Dendritic cell treated with granulocyte-macrophage colony-stimulating factor and Interleukin-4, amounts not matched to agents 40 ng/mL and 50 ng/mL, for 4 days (primary cell): ENCODE data around the gene MIA2.
"Not testable (repeated sequence)": the region's sequence is repeated elsewhere in the genome, so short reads cannot be mapped to it uniquely, and the experiment has no call there.

Experiments used
- H3K27ac Mint-ChIP-seq: one replicate; pipeline ENCODE4 v1.8.0; 2022; ENCODE audit warnings: mild to moderate bottlenecking, mixed read lengths
- H3K27me3 Mint-ChIP-seq: one replicate; pipeline ENCODE4 v1.8.0; 2022; ENCODE audit warnings: mild to moderate bottlenecking, mixed read lengths
- H3K36me3 Mint-ChIP-seq: one replicate; pipeline ENCODE4 v1.8.0; 2022; ENCODE audit warnings: low read depth, mixed read lengths
- H3K4me1 Mint-ChIP-seq: one replicate; pipeline ENCODE4 v1.8.0; 2022; ENCODE audit warnings: low read depth, mixed read lengths
- H3K4me3 Mint-ChIP-seq: one replicate; pipeline ENCODE4 v1.8.0; 2022; ENCODE audit warnings: mild to moderate bottlenecking, moderate library complexity, mixed read lengths
- H3K9me3 Mint-ChIP-seq: one replicate; pipeline ENCODE4 v1.8.0; 2022; ENCODE audit warnings: mixed read lengths
- intact Hi-C: fragments of 100-400 bp; cut with micrococcal nuclease; formaldehyde crosslinking; loops from one replicate; pipeline ENCODE4 v1.15.0; 2022

MIA2 gene

GRCh38 chr14:39303115-39303514 is 69.4 kb downstream of the MIA2 start:
- intact Hi-C loops, result no loop called here
- Mint-ChIP-seq H3K36me3 (peaks cover 75% of the 10 kb centered on the region), H3K4me3 (no peak overlapping the region)

GRCh38 chr14:39307815-39308214 is 74.1 kb downstream of the MIA2 start:
- Mint-ChIP-seq H3K4me1 (no peaks in the 10 kb centered on the region), H3K27ac (no peak overlapping the region), H3K9me3 (no peaks in the 10 kb centered on the region), H3K4me3 (no peak overlapping the region), H3K36me3 (peaks cover 69% of the 10 kb centered on the region), H3K27me3 (no peaks in the 10 kb centered on the region)
- intact Hi-C loops, result no loop called here

More at GRCh38 chr14:39303115-39303514, 69.4 kb downstream of the MIA2 start:
- Mint-ChIP-seq H3K4me1 (no peaks in the 10 kb centered on the region), H3K27ac (no peak overlapping the region), H3K9me3 (no peaks in the 10 kb centered on the region), H3K27me3 (no peaks in the 10 kb centered on the region)

GRCh38 chr14:39310051-39310450 is 76.3 kb downstream of the MIA2 start:
- Mint-ChIP-seq H3K4me1 (no peaks in the 10 kb centered on the region), H3K9me3 (no peaks in the 10 kb centered on the region), H3K4me3 (no peak overlapping the region), H3K27me3 (no peaks in the 10 kb centered on the region), H3K36me3 (peaks cover 64% of the 10 kb centered on the region), H3K27ac (no peak overlapping the region)
- intact Hi-C loops, result no loop called here

- peaks cover 71% of the 10 kb centered on the region for H3K36me3 Mint-ChIP-seq
Measured at GRCh38 chr14:39315859-39316444, 82.2 kb downstream of the MIA2 start.

GRCh38 chr14:39316830-39317553 is 83.3 kb downstream of the MIA2 start:
- intact Hi-C loops, result no loop called here
- Mint-ChIP-seq H3K4me3 (no peak overlapping the region), H3K9me3 (no peaks in the 10 kb centered on the region), H3K36me3 (peaks cover 67% of the 10 kb centered on the region), H3K27me3 (no peaks in the 10 kb centered on the region), H3K4me1 (no peaks in the 10 kb centered on the region), H3K27ac (peak overlapping the region; percentile 18)

More at GRCh38 chr14:39315859-39316444, 82.2 kb downstream of the MIA2 start:
- intact Hi-C loops, result no loop called here
- no peaks in the 10 kb centered on the region for H3K27me3 Mint-ChIP-seq
- H3K4me3 Mint-ChIP-seq, result no peak overlapping the region
- H3K27ac Mint-ChIP-seq, result no peak overlapping the region
- no peaks in the 10 kb centered on the region for H3K9me3 Mint-ChIP-seq
- H3K4me1 Mint-ChIP-seq, result no peaks in the 10 kb centered on the region

GRCh38 chr14:39318574-39318973 is 84.9 kb downstream of the MIA2 start:
- no peaks in the 10 kb centered on the region for H3K9me3 Mint-ChIP-seq
- no peak overlapping the region for H3K27ac Mint-ChIP-seq
- intact Hi-C loops, result no loop called here
- peaks cover 71% of the 10 kb centered on the region for H3K36me3 Mint-ChIP-seq
- H3K27me3 Mint-ChIP-seq, result no peaks in the 10 kb centered on the region
- no peak overlapping the region for H3K4me3 Mint-ChIP-seq
- no peaks in the 10 kb centered on the region for H3K4me1 Mint-ChIP-seq

GRCh38 chr14:39319381-39319780 is 85.7 kb downstream of the MIA2 start:
- peaks cover 63% of the 10 kb centered on the region for H3K36me3 Mint-ChIP-seq
- H3K4me3 Mint-ChIP-seq, result no peak overlapping the region
- H3K9me3 Mint-ChIP-seq, result no peaks in the 10 kb centered on the region
- no peaks in the 10 kb centered on the region for H3K27me3 Mint-ChIP-seq
- H3K4me1 Mint-ChIP-seq, result no peaks in the 10 kb centered on the region
- intact Hi-C loops, result no loop called here
- no peak overlapping the region for H3K27ac Mint-ChIP-seq

- peaks cover 66% of the 10 kb centered on the region for H3K36me3 Mint-ChIP-seq
- H3K4me1 Mint-ChIP-seq, result no peaks in the 10 kb centered on the region
- no peak overlapping the region for H3K27ac Mint-ChIP-seq
- no peaks in the 10 kb centered on the region for H3K9me3 Mint-ChIP-seq
- no peaks in the 10 kb centered on the region for H3K27me3 Mint-ChIP-seq
- intact Hi-C loops, result no loop called here
- no peak overlapping the region for H3K4me3 Mint-ChIP-seq
Measured at GRCh38 chr14:39320318-39320717, 86.6 kb downstream of the MIA2 start.

- intact Hi-C loops, result no loop called here
Measured at GRCh38 chr14:39322807-39323206, 89.1 kb downstream of the MIA2 start.

GRCh38 chr14:39324097-39324496 is 90.4 kb downstream of the MIA2 start:
- no peaks in the 10 kb centered on the region for H3K27me3 Mint-ChIP-seq
- H3K9me3 Mint-ChIP-seq, result no peaks in the 10 kb centered on the region
- no peaks in the 10 kb centered on the region for H3K4me1 Mint-ChIP-seq
- H3K36me3 Mint-ChIP-seq, result peaks cover 65% of the 10 kb centered on the region
- H3K27ac Mint-ChIP-seq, result no peak overlapping the region
- H3K4me3 Mint-ChIP-seq, result no peak overlapping the region
- intact Hi-C loops, result no loop called here

More at GRCh38 chr14:39322807-39323206, 89.1 kb downstream of the MIA2 start:
- Mint-ChIP-seq H3K27me3 (no peaks in the 10 kb centered on the region), H3K4me1 (no peaks in the 10 kb centered on the region), H3K27ac (no peak overlapping the region), H3K4me3 (no peak overlapping the region), H3K9me3 (no peaks in the 10 kb centered on the region), H3K36me3 (peaks cover 64% of the 10 kb centered on the region)

- H3K36me3 Mint-ChIP-seq, result peaks cover 65% of the 10 kb centered on the region
Measured at GRCh38 chr14:39339003-39339402, 105.3 kb downstream of the MIA2 start.

GRCh38 chr14:39341126-39341525 is 107.4 kb downstream of the MIA2 start:
- H3K9me3 Mint-ChIP-seq, H3K4me3 Mint-ChIP-seq, H3K4me1 Mint-ChIP-seq, intact Hi-C loops, H3K27me3 Mint-ChIP-seq, H3K27ac Mint-ChIP-seq: not testable (repeated sequence)
- H3K36me3 Mint-ChIP-seq, result peaks cover 62% of the 10 kb centered on the region

More at GRCh38 chr14:39339003-39339402, 105.3 kb downstream of the MIA2 start:
- Mint-ChIP-seq H3K4me3 (no peak overlapping the region), H3K27me3 (no peaks in the 10 kb centered on the region), H3K4me1 (no peaks in the 10 kb centered on the region), H3K9me3 (peaks cover 8% of the 10 kb centered on the region), H3K27ac (no peak overlapping the region)
- intact Hi-C loops, result no loop called here

GRCh38 chr14:39342768-39343167 is 109.1 kb downstream of the MIA2 start:
- intact Hi-C loops, result no loop called here
- H3K9me3 Mint-ChIP-seq, result peaks cover 8% of the 10 kb centered on the region
- no peaks in the 10 kb centered on the region for H3K4me1 Mint-ChIP-seq
- no peak overlapping the region for H3K4me3 Mint-ChIP-seq
- peaks cover 66% of the 10 kb centered on the region for H3K36me3 Mint-ChIP-seq
- H3K27me3 Mint-ChIP-seq, result no peaks in the 10 kb centered on the region
- H3K27ac Mint-ChIP-seq, result no peak overlapping the region

GRCh38 chr14:39343614-39344013 is 109.9 kb downstream of the MIA2 start:
- Mint-ChIP-seq H3K36me3 (peaks cover 65% of the 10 kb centered on the region), H3K27ac (no peak overlapping the region), H3K27me3 (no peaks in the 10 kb centered on the region), H3K4me3 (no peak overlapping the region), H3K4me1 (no peaks in the 10 kb centered on the region), H3K9me3 (peaks cover 8% of the 10 kb centered on the region)
- intact Hi-C loops, result no loop called here

GRCh38 chr14:39350866-39351265 is 117.2 kb downstream of the MIA2 start:
- H3K4me1 Mint-ChIP-seq, result no peaks in the 10 kb centered on the region
- H3K27me3 Mint-ChIP-seq, result no peaks in the 10 kb centered on the region
- no peak overlapping the region for H3K27ac Mint-ChIP-seq
- intact Hi-C loops, result no loop called here
- no peak overlapping the region for H3K4me3 Mint-ChIP-seq
- H3K36me3 Mint-ChIP-seq, result peaks cover 83% of the 10 kb centered on the region
- peaks cover 9% of the 10 kb centered on the region for H3K9me3 Mint-ChIP-seq
